HG02938 (cell line): ENCODE data around the gene FBXO40.

ENCODE experiments used
- ATAC-seq: cut with Tn5 transposase; IDR thresholded peaks from one replicate; pipeline ENCODE4 v1.9.1; 2021; ENCODE audit warnings: mild to moderate bottlenecking, moderate library complexity; ENCODE audit not compliant: unreplicated experiment

The FBXO40 gene

DNA sequence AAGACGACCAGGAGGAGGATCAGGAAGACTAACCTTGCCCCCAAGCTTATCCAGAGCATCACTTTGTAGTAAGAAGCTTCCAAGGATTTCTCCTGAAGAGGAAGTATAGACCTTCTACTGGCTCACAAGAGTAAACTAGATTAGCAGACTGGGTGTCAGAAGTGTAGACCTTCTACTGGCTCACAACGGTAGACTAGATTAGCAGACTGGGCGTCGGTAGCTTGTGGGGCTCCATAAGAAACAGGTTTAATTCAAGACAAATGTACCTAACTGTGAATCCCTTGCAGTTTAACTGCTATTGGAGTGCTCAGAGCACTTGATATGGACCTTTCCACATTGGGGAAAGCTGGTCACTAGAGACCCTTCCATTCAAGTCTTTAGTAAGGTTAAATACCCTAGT is 12.9 kb downstream of the FBXO40 start:
- ATAC-seq, result no peak

GRCh38 chr3:121619691-121620090 is 26.5 kb downstream of the FBXO40 start:
- no peak for ATAC-seq

GRCh38 chr3:121621491-121621890 is 28.3 kb downstream of the FBXO40 start:
- ATAC-seq, result no peak

GRCh38 chr3:121624147-121624899 is 31.1 kb downstream of the FBXO40 start:
- ATAC-seq, result no peak

- no peak for ATAC-seq
These were observed 33.3 kb downstream of the FBXO40 start for GRCh38 chr3:121626495-121626894.

DNA sequence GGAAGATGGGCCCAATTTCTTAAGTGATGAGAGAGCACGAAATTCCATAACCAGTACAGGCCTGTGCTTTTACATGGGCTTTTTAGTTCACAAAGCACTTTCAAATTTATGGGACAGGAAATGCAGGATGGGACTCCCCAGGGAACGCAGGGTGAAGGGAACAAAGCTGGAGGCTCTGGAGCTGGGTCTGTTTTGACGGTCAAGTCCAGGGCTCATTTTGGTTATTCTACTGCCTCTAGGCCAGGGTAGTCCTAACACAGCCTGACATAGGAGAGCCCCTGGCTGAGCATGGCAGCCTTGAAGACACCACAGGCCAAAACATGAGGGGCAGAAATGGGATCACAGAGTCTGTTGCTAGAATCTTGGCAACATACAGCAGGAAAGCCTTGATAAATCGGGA is 34.0 kb downstream of the FBXO40 start:
- ATAC-seq, result no peak

DNA sequence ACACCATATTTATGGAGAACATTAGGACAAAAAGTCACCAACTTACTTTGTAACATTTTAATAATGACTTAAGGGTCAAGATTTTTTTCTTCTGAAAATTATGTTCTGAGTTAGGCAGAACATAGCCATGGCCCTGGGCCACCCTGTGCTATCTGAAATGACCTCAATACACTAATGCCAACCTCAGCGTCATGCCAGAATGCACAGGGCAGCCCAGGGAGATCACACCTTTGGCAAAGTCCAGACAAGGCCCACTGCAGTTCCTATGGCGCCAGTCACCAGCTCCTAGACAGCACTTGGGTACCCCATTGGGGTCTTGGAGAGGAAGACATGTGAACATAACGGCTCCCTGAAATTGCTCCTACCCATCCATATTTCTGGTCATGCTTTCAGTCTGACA is 34.4 kb downstream of the FBXO40 start:
- ATAC-seq, result no peak

DNA sequence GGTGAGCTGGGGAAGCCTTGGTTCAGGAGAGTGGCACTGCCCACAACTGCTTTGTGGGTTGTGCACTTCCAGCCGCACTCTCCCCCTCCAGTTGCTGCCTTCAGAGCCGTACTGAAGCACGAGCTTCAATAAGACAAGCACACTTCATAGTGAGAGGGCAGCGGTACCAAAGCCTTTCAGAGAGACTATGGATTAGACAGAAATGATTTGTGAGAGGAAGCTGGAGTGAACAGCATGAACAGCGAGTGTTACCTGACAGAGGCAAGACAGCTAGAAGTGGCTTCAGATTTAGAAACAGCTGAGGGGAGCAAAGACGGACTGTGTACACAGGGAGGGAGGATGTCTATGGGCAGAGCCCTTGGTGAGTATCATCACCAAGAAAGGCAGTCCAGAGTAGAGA is 36.4 kb downstream of the FBXO40 start:
- ATAC-seq, result no peak

- peak; percentile 55 for ATAC-seq
These were observed 37.2 kb downstream of the FBXO40 start for GRCh38 chr3:121630355-121630754.

- ATAC-seq, result no peak
These were observed 44.7 kb downstream of the FBXO40 start for GRCh38 chr3:121637922-121638321.

DNA sequence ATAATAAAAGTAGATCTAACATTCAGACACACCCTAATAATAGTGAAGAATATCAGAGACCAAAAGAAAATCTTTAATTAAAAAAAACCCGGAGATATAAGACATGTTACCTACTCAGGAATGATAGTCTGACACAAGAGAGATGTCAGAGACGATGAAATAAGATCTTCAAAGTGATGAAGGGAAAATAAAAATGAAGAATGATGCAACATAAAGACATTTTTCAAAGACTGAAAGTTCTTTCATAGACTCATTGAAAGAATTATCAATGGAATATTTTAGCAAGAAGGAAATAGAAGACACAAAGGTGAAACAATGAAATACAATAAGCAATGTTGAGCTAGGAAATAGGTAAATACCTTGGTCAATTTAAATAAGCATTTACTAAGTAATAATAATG is 47.9 kb downstream of the FBXO40 start:
- no peak for ATAC-seq

DNA sequence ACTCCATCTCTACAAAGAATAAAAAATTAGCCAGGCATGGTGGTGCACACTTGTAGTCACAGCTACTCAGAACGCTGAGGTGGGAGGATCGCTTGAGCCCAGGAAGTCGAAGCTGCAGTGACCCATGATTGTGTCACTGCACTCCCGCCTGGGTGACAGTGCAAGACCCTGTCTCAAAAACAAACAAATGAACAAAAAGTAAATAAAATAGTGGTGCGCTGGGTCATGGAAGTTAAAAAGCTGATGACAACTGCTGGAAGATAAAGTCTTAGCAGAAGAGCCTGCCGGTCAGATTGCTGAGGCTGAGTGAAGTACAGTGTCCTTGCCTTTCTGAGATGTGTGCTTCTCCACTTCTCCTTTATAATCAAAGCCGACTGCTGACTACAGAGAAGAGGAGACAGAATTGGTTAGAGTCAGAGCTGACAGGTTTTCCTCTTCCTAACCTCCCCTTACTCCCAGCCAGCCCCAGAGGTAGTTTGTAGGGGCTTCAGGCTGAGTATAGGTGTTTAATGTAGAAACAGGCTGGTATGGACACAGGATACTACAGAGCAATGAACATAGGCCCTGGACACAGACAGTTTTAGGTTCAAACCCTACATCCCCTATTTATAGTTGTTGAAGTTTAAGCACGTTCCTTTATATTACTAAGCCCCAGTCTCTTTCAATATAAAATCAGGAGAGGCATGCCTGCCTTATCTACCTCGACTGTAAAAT is 49.6 kb downstream of the FBXO40 start:
- ATAC-seq, result no peak

GRCh38 chr3:121645054-121645453 is 51.9 kb downstream of the FBXO40 start:
- no peak for ATAC-seq

GRCh38 chr3:121648219-121648958 is 55.2 kb downstream of the FBXO40 start:
- ATAC-seq, result no peak

DNA sequence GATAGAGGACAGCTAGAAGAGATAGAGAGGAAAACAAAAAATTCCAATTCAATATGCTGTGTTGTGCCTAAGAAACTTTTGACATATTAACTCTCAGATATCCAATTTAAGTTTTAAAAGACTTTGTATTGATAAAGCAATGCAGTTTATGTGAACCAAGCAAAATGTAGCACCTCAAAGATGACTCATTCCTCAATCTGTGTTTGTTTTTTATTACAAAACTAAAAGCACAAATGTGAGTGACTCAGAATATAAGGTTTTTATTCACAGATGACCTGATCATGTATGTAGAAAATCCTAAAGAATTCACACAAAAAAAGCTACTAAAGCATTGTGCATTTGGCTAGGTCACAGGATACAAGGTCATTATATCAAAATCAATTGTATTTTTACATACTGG is 56.5 kb downstream of the FBXO40 start:
- ATAC-seq, result no peak

DNA sequence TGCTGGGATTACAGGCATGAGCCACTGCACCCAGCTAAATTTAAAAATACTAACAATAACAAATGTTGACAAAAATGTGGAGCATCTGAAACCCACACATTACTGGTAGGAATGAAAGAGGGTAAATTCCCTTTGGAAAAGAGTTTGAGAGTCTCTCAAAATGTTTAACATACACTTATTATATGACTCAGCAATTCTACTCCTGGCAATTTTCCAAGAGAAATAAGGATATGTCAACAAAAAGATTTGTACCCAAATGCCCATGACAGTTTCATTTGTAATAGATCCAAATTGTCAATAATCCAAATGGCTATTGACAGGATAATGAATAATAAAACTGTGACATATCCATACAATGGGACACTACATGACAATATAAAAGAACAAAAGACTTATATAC is 58.5 kb downstream of the FBXO40 start:
- ATAC-seq, result no peak

DNA sequence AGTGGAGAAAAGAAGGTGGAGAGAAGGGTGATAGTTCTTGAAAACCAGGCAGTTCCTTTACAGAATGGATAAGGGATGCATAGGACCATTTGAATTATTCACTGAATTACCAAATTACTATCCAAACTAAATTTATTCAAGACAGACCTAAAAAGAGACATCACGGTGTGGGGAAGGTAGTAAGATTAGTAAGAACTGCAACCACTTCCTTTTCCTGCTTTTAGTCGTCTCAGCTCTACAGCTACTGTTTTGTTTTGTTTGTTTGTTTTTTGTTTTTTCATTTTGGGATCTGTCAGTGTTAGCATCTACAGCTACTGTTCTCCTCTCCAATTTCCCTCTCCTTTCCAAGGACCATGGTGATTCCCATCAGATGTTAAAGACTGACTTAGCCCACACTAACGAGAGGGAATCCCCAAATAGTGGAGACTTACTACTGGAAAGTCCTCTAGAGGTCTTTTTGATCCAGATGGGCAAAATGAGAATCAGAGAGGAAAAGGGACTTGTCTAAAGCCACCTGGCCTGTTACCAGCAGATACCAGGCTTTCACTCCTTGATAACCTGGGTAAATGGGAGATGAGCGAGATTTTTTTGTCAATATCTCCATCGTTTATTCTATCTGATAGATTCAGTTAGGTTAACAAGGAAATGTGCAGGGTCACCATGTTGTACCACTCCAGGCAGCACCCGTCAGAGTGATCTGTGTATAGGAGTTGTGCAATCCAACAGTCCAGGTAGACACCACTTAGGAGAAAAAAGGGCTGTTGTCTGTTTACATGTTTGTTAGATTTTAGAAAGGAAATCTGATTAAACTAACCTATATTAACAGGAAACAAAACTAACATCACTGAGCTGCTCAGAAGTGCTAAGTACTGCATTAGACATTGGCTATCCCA is 61.6 kb downstream of the FBXO40 start:
- peak; percentile 87 for ATAC-seq

GRCh38 chr3:121658716-121659435 is 65.7 kb downstream of the FBXO40 start:
- no peak for ATAC-seq

GRCh38 chr3:121659586-121659985 is 66.4 kb downstream of the FBXO40 start:
- no peak for ATAC-seq
